ENCODE results near the gene GPS1.
A peak's percentile ranks its signal among the peaks of the same experiment; 100 is the strongest.

The GPS1 gene

DNA sequence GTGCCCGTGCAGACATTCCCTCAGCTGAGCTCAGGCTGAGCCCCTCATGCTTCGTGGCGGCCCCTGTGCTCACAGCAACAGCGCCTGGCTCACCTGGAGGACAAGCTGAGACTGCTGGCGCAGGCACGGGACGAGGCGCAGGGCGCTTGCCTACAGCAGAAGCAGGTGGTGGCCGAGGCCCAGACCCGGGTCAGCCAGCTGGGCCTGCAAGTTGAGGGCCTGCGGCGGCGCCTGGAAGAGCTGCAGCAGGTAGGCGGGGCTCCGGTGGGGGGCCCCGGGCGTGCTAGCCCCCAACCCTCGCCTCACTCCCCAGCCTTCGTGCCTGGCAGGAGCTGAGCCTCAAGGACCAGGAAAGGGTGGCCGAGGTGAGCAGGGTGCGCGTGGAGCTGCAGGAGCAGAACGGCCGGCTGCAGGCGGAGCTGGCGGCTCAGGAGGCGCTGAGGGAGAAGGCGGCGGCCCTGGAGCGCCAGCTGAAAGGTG, 21.7 kb upstream of the GPS1 start:
- no peaks in the 10 kb centered on the region for H4K20me1 ChIP-seq (ENCODE audit: control insufficient read depth, insufficient read depth, low read depth, low read length)
- TF ChIP-seq EZH2phosphoT487 (IDR thresholded peaks at IDR 0.05; ENCODE audit: borderline replicate concordance, low read length) = no peak
- TF ChIP-seq, protein P1, sequence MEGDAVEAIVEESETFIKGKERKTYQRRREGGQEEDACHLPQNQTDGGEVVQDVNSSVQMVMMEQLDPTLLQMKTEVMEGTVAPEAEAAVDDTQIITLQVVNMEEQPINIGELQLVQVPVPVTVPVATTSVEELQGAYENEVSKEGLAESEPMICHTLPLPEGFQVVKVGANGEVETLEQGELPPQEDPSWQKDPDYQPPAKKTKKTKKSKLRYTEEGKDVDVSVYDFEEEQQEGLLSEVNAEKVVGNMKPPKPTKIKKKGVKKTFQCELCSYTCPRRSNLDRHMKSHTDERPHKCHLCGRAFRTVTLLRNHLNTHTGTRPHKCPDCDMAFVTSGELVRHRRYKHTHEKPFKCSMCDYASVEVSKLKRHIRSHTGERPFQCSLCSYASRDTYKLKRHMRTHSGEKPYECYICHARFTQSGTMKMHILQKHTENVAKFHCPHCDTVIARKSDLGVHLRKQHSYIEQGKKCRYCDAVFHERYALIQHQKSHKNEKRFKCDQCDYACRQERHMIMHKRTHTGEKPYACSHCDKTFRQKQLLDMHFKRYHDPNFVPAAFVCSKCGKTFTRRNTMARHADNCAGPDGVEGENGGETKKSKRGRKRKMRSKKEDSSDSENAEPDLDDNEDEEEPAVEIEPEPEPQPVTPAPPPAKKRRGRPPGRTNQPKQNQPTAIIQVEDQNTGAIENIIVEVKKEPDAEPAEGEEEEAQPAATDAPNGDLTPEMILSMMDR (IDR thresholded peaks at IDR 0.05; ENCODE audit: low read depth, low read length, poor library complexity, severe bottlenecking) = no peak
- H3K36me3 ChIP-seq (ENCODE audit: control insufficient read depth, low read length) = peaks cover 4% of the 10 kb centered on the region; the same call in 1 of the 2 replicates
- peaks cover 2% of the 10 kb centered on the region for H3F3A ChIP-seq (ENCODE audit: control insufficient read depth, insufficient read depth)
- no peaks in the 10 kb centered on the region for H3K79me2 ChIP-seq (ENCODE audit: control insufficient read depth, low read length)
- no peaks in the 10 kb centered on the region for H3K9me2 ChIP-seq (replicated peaks; ENCODE audit: control insufficient read depth, low read length)
- H3K27me3 ChIP-seq (ENCODE audit: control insufficient read depth, low read length) = no peaks in the 10 kb centered on the region
- H3K4me1 ChIP-seq (ENCODE audit: control insufficient read depth, low read length) = peaks cover 17% of the 10 kb centered on the region
- no peak overlapping the region for H3K27ac ChIP-seq (ENCODE audit: low read depth, low read length)
- peak overlapping the region; percentile 78 for H3K4me3 ChIP-seq (ENCODE audit: low read length)
- H3K9me3 ChIP-seq (ENCODE audit: control insufficient read depth, insufficient read depth, low read length) = no peaks in the 10 kb centered on the region
- peak overlapping the region; percentile 93 for H3K4me2 ChIP-seq (ENCODE audit: low read length)

DNA sequence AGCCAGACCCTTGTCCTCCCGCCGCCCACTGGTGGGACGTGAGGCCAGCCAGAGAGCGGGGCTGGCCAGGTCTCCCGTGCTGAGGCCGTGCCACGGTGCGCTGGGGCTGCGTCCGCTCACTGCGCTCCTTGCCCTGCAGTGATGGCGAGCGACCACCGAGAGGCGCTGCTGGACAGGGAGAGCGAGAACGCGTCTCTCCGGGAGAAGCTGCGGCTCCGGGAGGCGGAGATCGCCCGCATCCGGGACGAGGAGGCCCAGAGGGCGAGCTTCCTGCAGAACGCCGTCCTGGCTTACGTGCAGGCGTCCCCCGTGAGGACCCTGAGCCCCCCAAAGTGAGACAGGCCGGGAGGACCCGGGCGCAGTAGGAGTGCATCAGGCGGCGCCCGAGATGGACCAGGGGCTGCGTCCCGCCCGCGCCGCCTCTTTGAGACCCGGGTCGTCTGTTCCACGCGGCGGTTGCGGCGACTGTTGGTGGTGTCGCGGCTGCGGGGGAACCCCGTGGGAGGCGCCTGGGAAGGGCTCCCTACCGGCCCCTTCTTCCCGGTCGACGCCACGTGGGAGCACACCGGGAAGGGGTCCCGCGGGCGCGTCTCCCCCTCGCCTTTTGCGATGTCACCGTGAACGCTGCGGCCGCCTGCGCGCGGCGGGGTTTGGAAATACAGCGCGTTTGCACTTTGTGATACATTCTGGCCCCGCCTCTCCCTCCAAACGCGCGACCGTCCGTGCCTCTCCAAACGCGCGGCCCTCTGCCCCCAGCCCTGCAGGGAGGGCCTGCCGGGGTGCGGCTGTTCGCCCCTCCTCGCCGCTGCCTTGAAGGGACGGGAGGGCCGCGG, 21.0 kb upstream of the GPS1 start:
- H3K27me3 ChIP-seq (ENCODE audit: control insufficient read depth, low read length) = no peaks in the 10 kb centered on the region
- peak overlapping the region; percentile 78 for H3K4me3 ChIP-seq (ENCODE audit: low read length)
- no peaks in the 10 kb centered on the region for H4K20me1 ChIP-seq (ENCODE audit: control insufficient read depth, insufficient read depth, low read depth, low read length)
- peaks cover 8% of the 10 kb centered on the region for H3F3A ChIP-seq (ENCODE audit: control insufficient read depth, insufficient read depth)
- peak overlapping the region; percentile 93 for H3K4me2 ChIP-seq (ENCODE audit: low read length)
- no peak overlapping the region for H3K27ac ChIP-seq (ENCODE audit: low read depth, low read length)
- no peak for TF ChIP-seq EZH2phosphoT487 (IDR thresholded peaks at IDR 0.05; ENCODE audit: borderline replicate concordance, low read length)
- TF ChIP-seq, protein P1 (IDR thresholded peaks at IDR 0.05; ENCODE audit: low read depth, low read length, poor library complexity, severe bottlenecking) = peak; percentile 68
- no peaks in the 10 kb centered on the region for H3K9me2 ChIP-seq (replicated peaks; ENCODE audit: control insufficient read depth, low read length)
- H3K9me3 ChIP-seq (ENCODE audit: control insufficient read depth, insufficient read depth, low read length) = no peaks in the 10 kb centered on the region
- H3K79me2 ChIP-seq (ENCODE audit: control insufficient read depth, low read length) = no peaks in the 10 kb centered on the region
- H3K4me1 ChIP-seq (ENCODE audit: control insufficient read depth, low read length) = peaks cover 17% of the 10 kb centered on the region
- H3K36me3 ChIP-seq (ENCODE audit: control insufficient read depth, low read length) = peaks cover 10% of the 10 kb centered on the region

DNA sequence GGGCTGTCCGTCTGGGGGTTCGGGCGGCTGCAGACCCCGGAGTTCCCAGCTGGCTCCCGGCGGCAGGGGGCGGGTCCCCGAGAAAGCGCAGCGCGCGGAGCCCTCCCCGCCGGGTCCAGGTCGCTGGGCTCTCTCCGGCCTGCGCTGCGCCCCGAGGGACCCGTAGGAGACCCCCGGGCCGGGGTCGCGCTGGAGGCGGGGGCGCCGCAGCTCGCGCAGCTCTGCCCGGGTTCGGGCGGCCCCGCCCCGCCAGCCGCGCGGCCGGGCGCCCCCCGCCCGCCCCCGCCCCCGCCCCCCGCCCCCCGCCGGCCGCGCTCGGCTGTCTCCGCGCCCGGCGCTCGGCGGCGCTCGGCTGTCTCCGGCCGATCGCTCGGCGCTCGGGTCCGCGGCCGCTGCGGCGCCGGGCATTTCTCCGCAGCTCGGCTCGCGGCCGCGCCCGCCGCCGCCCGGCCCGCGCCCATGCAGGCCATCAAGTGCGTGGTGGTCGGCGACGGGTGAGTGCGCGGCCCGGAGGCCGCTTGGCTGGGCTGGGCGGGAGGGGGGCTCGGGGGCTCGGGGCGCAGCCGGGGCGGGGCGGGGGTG, 20.3 kb upstream of the GPS1 start, which contains the start of gene RAC3:
Gene RAC3, plus strand, starts transcription at position 376 of the 582 bp plus-strand sequence. Its CDS starts 84 bp downstream, at position 460.
- H3K79me2 ChIP-seq (ENCODE audit: control insufficient read depth, low read length) = peaks cover 5% of the 10 kb centered on the region
- no peaks in the 10 kb centered on the region for H4K20me1 ChIP-seq (ENCODE audit: control insufficient read depth, insufficient read depth, low read depth, low read length)
- H3K4me1 ChIP-seq (ENCODE audit: control insufficient read depth, low read length) = peaks cover 23% of the 10 kb centered on the region
- peaks cover 9% of the 10 kb centered on the region for H3F3A ChIP-seq (ENCODE audit: control insufficient read depth, insufficient read depth)
- no peak within 1 kb of the TSS for H3K27ac ChIP-seq (ENCODE audit: low read depth, low read length)
- H3K9me2 ChIP-seq (replicated peaks; ENCODE audit: control insufficient read depth, low read length) = no peaks in the 10 kb centered on the region
- H3K4me2 ChIP-seq (ENCODE audit: low read length) = peak within 1 kb of the TSS; percentile 93
- no peaks in the 10 kb centered on the region for H3K9me3 ChIP-seq (ENCODE audit: control insufficient read depth, insufficient read depth, low read length)
- H3K4me3 ChIP-seq (ENCODE audit: low read length) = peak within 1 kb of the TSS; percentile 78
- H3K36me3 ChIP-seq (ENCODE audit: control insufficient read depth, low read length) = peaks cover 17% of the 10 kb centered on the region
- TF ChIP-seq, protein P1 (IDR thresholded peaks at IDR 0.05; ENCODE audit: low read depth, low read length, poor library complexity, severe bottlenecking) = no peak
- no peak for TF ChIP-seq EZH2phosphoT487 (IDR thresholded peaks at IDR 0.05; ENCODE audit: borderline replicate concordance, low read length)
- H3K27me3 ChIP-seq (ENCODE audit: control insufficient read depth, low read length) = no peaks in the 10 kb centered on the region

All from DOHH2 (cell line).